Kidney (tissue), 14 donors: ENCODE results near the gene GLP2R. TPM values are rescaled to one million over a fixed set of nuclear protein-coding genes. Genes with fewer than 3 reads are reported as not detected.

Experiments
- DNase-seq, 5 donors: peaks; one replicate each; pipeline ENCODE4 v3.0.0-alpha.2; 2013 to 2020
- FAIRE-seq: peaks from 2 replicates; lab custom pipeline; 2012; peaks lifted over from hg19 to GRCh38; lab: Jason Lieb, UNC
- H3K27ac ChIP-seq, 2 donors: one replicate each; pipeline ENCODE4 v1.7.0; 2013; ENCODE audit warnings: low read depth in 2 of 2, low read length in 2 of 2, inconsistent platforms in 1 of 2
- H3K27me3 ChIP-seq: one replicate; pipeline ENCODE4 v1.7.1; 2013; ENCODE audit warnings: low read length, inconsistent platforms; ENCODE audit not compliant: control insufficient read depth, insufficient read depth
- H3K36me3 ChIP-seq, 3 donors: one replicate each; pipeline versions ENCODE4 v1.7.0 to v1.7.1; 2013; ENCODE audit warnings: low read length in 3 of 3, control low read depth in 1 of 3, inconsistent platforms in 1 of 3; ENCODE audit not compliant: insufficient read depth in 3 of 3, control insufficient read depth in 2 of 3
- H3K4me1 ChIP-seq, 3 donors: one replicate each; pipeline versions ENCODE4 v1.7.0 to v1.7.1; 2013; ENCODE audit warnings: low read length in 3 of 3, inconsistent platforms in 1 of 3, low read depth in 1 of 3; ENCODE audit not compliant: control insufficient read depth in 2 of 3, insufficient read depth in 2 of 3
- H3K4me3 ChIP-seq, 3 donors: one replicate each; pipeline versions ENCODE4 v1.7.0 to v1.8.1; 2013; ENCODE audit warnings: low read length in 3 of 3, control low read depth in 1 of 3, inconsistent platforms in 1 of 3
- H3K9ac ChIP-seq, 3 donors: one replicate each; pipeline versions ENCODE4 v1.7.0 to v1.7.1; 2013; ENCODE audit warnings: low read length in 3 of 3, control low read depth in 1 of 3, inconsistent platforms in 1 of 3
- H3K9me3 ChIP-seq, 3 donors: one replicate each; pipeline versions ENCODE4 v1.7.0 to v1.7.1; 2013; ENCODE audit warnings: low read length in 3 of 3, control low read depth in 1 of 3, inconsistent platforms in 1 of 3; ENCODE audit not compliant: control insufficient read depth in 2 of 3, insufficient read depth in 1 of 3
- intact Hi-C: fragments of 100-400 bp; cut with DNase I; formaldehyde crosslinking; loops from one replicate; pipeline ENCODE4 v1.11.1; 2022
- polyA plus RNA-seq: library from polyadenylated mRNA; stranded (reverse); fragments of 350-450 nt; fragmentation: Illumina TruSeq; extraction: RNeasy Lipid Tissue Mini Kit (QIAGEN cat#74804); gene quantifications from one replicate; pipeline ENCODE4 v1.2.3, GENCODE V29; 2014; ENCODE audit warnings: low read depth, low replicate concordance; ENCODE audit not compliant: insufficient read depth
- total RNA-seq: library from RNA; stranded (reverse); fragmentation: NEBNext Ultra II Directional; extraction: Animal tissue kit (Norgen Biotek cat#: 25700); gene quantifications from one replicate; pipeline ENCODE4 v1.2.1, GENCODE V29; 2021
- TF ChIP-seq, protein P1 (sequence below): IDR thresholded peaks from 3 replicates; pipeline ENCODE4 v1.5.1; 2012; ENCODE audit warnings: mild to moderate bottlenecking, moderate library complexity, borderline replicate concordance; ENCODE audit not compliant: insufficient read depth; ENCODE audit errors: extremely low read depth
- donor health status: control.
- donor health status: control.
- donor health status: control.
- donor health status: control.
- donor health status: control.
- donor health status: DM: yes; HTN: yes; CAD: no.
- donor health status: Normal renal cell carcinoma (clear cell type).

The GLP2R gene
- total and polyA plus RNA-seq, 2 donors from 2014 or later, result not detected

GRCh38 chr17:9940841-9941240, 115.1 kb downstream of the GLP2R start:
- Histone ChIP-seq H3K27me3 (no peaks in the 10 kb centered on the region), H3K36me3 (peaks cover 0 to 3% (median 0%) of the 10 kb centered on the region in 3 donors), H3K9ac (no peak overlapping the region), H3K4me1 (peaks cover 0 to 2% (median 0%) of the 10 kb centered on the region in 3 donors), H3K9me3 (peaks cover 0 to 2% (median 0%) of the 10 kb centered on the region in 3 donors), H3K4me3 (no peak overlapping the region), H3K27ac (no peak overlapping the region)
- intact Hi-C loops, result no loop called here
- DNase-seq, result no peak
- TF ChIP-seq, protein P1, sequence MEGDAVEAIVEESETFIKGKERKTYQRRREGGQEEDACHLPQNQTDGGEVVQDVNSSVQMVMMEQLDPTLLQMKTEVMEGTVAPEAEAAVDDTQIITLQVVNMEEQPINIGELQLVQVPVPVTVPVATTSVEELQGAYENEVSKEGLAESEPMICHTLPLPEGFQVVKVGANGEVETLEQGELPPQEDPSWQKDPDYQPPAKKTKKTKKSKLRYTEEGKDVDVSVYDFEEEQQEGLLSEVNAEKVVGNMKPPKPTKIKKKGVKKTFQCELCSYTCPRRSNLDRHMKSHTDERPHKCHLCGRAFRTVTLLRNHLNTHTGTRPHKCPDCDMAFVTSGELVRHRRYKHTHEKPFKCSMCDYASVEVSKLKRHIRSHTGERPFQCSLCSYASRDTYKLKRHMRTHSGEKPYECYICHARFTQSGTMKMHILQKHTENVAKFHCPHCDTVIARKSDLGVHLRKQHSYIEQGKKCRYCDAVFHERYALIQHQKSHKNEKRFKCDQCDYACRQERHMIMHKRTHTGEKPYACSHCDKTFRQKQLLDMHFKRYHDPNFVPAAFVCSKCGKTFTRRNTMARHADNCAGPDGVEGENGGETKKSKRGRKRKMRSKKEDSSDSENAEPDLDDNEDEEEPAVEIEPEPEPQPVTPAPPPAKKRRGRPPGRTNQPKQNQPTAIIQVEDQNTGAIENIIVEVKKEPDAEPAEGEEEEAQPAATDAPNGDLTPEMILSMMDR, result no peak
- no peak for FAIRE-seq

DNA sequence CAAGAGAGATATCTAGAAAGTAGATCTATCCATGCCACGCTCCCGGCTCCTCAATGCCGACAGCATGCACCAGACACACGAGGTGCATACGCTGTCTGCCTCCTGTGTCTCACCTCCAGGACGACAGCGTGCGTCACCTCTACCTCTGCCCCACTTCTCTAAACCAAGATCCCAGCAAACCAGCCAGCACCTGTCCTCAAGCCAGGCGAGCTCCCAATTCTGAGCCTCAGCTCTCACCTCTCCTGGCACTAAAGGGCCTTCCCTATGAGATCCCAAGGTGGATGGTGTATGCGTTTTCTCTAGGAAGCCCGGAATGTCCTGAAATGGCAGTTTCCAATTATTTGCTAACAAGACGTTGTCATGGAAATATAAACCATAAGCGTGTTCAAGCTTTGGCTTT, 115.6 kb downstream of the GLP2R start:
- Histone ChIP-seq H3K27me3 (no peaks in the 10 kb centered on the region), H3K4me1 (peaks cover 0 to 2% (median 0%) of the 10 kb centered on the region in 3 donors), H3K9ac (no peak overlapping the region), H3K27ac (no peak overlapping the region), H3K9me3 (peaks cover 0 to 2% (median 0%) of the 10 kb centered on the region in 3 donors), H3K36me3 (peaks cover 0 to 3% (median 0%) of the 10 kb centered on the region in 3 donors), H3K4me3 (no peak overlapping the region)
- TF ChIP-seq, protein P1, result no peak
- intact Hi-C loops, result no loop called here
- FAIRE-seq (no peak), DNase-seq (no peak)

Other genes starting within 250 kb of the GLP2R start
- gene CFAP52, start 249.3 kb upstream of the GLP2R start, total RNA-seq, result 1.7 TPM
- gene CFAP52, start 249.3 kb upstream of the GLP2R start, polyA plus RNA-seq, result not detected
- 7.8 TPM for gene USP43, start 180.4 kb upstream of the GLP2R start, total RNA-seq
- gene USP43, start 180.4 kb upstream of the GLP2R start, polyA plus RNA-seq, result 1.9 TPM
- gene DHRS7C, start 34.3 kb upstream of the GLP2R start, total RNA-seq, result not detected
- gene DHRS7C, start 34.3 kb upstream of the GLP2R start, polyA plus RNA-seq, result not detected
- not detected for gene GSG1L2, start 3.8 kb upstream of the GLP2R start, total RNA-seq
- gene GSG1L2, start 3.8 kb upstream of the GLP2R start, polyA plus RNA-seq, result not detected
- gene RCVRN, start 79.3 kb downstream of the GLP2R start, total RNA-seq, result not detected
- gene RCVRN, start 79.3 kb downstream of the GLP2R start, polyA plus RNA-seq, result not detected